Liver (tissue), 9 donors: Measurements from ENCODE around the gene ARHGEF19. TPM values are rescaled to one million over a fixed set of nuclear protein-coding genes. Genes with fewer than 3 reads are reported as not detected.

Source experiments
- DNase-seq: peaks from one replicate; pipeline ENCODE4 v3.0.0-alpha.2; 2017; ENCODE audit warnings: low spot score
- H3K27ac ChIP-seq, 2 donors: one replicate each; pipeline ENCODE4 v1.7.0; 2013; ENCODE audit warnings: inconsistent platforms in 2 of 2, low read length in 2 of 2, control low read depth in 1 of 2, low read depth in 1 of 2, mild to moderate bottlenecking in 1 of 2
- H3K27me3 ChIP-seq, 4 donors: one replicate each; pipeline versions ENCODE4 v1.6.1 to v1.7.0; 2013; ENCODE audit warnings: low read length in 3 of 4, inconsistent platforms in 1 of 4, mild to moderate bottlenecking in 1 of 4, moderate library complexity in 1 of 4; ENCODE audit not compliant: control insufficient read depth in 4 of 4, insufficient read depth in 4 of 4
- H3K36me3 ChIP-seq, 4 donors: one replicate each; pipeline versions ENCODE4 v1.6.1 to v1.7.0; 2013; ENCODE audit warnings: low read length in 3 of 4, mild to moderate bottlenecking in 3 of 4, low read depth in 1 of 4, moderate library complexity in 1 of 4; ENCODE audit not compliant: control insufficient read depth in 4 of 4, insufficient read depth in 3 of 4
- H3K4me1 ChIP-seq, 4 donors: one replicate each; pipeline versions ENCODE4 v1.6.1 to v1.7.0; 2013; ENCODE audit warnings: low read length in 3 of 4, mild to moderate bottlenecking in 3 of 4, moderate library complexity in 1 of 4; ENCODE audit not compliant: control insufficient read depth in 4 of 4, insufficient read depth in 4 of 4
- H3K4me3 ChIP-seq, 3 donors: one replicate each; pipeline versions ENCODE4 v1.6.1 to v1.7.0; 2013; ENCODE audit warnings: low read length in 3 of 3, control low read depth in 1 of 3, low read depth in 1 of 3, mild to moderate bottlenecking in 1 of 3
- H3K9ac ChIP-seq, 2 donors: one replicate each; pipeline ENCODE4 v1.7.0; 2013; ENCODE audit warnings: low read length in 2 of 2, mild to moderate bottlenecking in 2 of 2, moderate library complexity in 2 of 2, control low read depth in 1 of 2, low read depth in 1 of 2
- H3K9me3 ChIP-seq, 4 donors: one replicate each; pipeline versions ENCODE4 v1.6.1 to v1.7.0; 2013; ENCODE audit warnings: low read length in 3 of 4; ENCODE audit not compliant: control insufficient read depth in 4 of 4
- CTCF ChIP-seq: fragments of 150-350 bp; IDR thresholded peaks from 2 replicates; pipeline ENCODE4 v1.5.1; 2017; ENCODE audit warnings: improper control_type of control experiment, low read depth, low read length; ENCODE audit not compliant: missing input control
- EGR1 ChIP-seq, 2 donors: IDR thresholded peaks; 2 replicates each; pipeline ENCODE4 v1.6.1; 2016 to 2018; ENCODE audit warnings: antibody characterized with exemption in 2 of 2, low read depth in 2 of 2
- FOXA1 ChIP-seq: IDR thresholded peaks from 2 replicates; pipeline ENCODE4 v1.6.1; 2016; ENCODE audit warnings: antibody characterized with exemption
- FOXA2 ChIP-seq: IDR thresholded peaks from 2 replicates; pipeline ENCODE4 v1.6.1; 2016; ENCODE audit warnings: antibody characterized with exemption
- GABPA ChIP-seq, 2 donors: IDR thresholded peaks in 1 of 2; conservative IDR thresholded peaks in 1 of 2; 2 replicates each; pipeline ENCODE4 v1.6.1; 2016; ENCODE audit warnings: antibody characterized with exemption in 2 of 2, mild to moderate bottlenecking in 1 of 2, moderate library complexity in 1 of 2
- HNF4G ChIP-seq: IDR thresholded peaks from 2 replicates; pipeline ENCODE4 v1.6.1; 2016; ENCODE audit warnings: antibody characterized with exemption
- JUND ChIP-seq, 2 donors: IDR thresholded peaks; 2 replicates each; pipeline ENCODE4 v1.6.1; 2016; ENCODE audit warnings: antibody characterized with exemption in 2 of 2
- NR2F2 ChIP-seq: IDR thresholded peaks from 2 replicates; pipeline ENCODE4 v1.6.1; 2016; ENCODE audit warnings: antibody characterized with exemption
- RXRA ChIP-seq, 2 donors: IDR thresholded peaks; 2 replicates each; pipeline ENCODE4 v1.6.1; 2017 to 2018; ENCODE audit warnings: antibody characterized with exemption in 2 of 2, mild to moderate bottlenecking in 1 of 2
- SP1 ChIP-seq: IDR thresholded peaks from 2 replicates; pipeline ENCODE4 v1.6.1; 2018; ENCODE audit warnings: antibody characterized with exemption, mild to moderate bottlenecking
- TAF1 ChIP-seq: conservative IDR thresholded peaks from 2 replicates; pipeline ENCODE4 v1.6.1; 2016; ENCODE audit warnings: antibody characterized with exemption, mild to moderate bottlenecking
- ZBTB33 ChIP-seq: IDR thresholded peaks from 2 replicates; pipeline ENCODE4 v1.6.1; 2016; ENCODE audit warnings: antibody characterized with exemption
- WGBS: extraction: QIAGEN DNeasy Blood & Tissue Kit; methylation state at CpG from one replicate; pipeline ENCODE4 v1.1.7; 2013; 5-methylcytosine and 5-hydroxymethylcytosine counted together
- polyA plus RNA-seq, 2 donors: library from polyadenylated mRNA; stranded (reverse) in 1 of 2; unstranded in 1 of 2; fragments of 200-250 nt in 1 of 2; fragments of >200 nt in 1 of 2; fragmentation: Nextera tagmentation in 1 of 2; extraction: Ambion mirVana in 1 of 2; gene quantifications; one replicate each; pipeline versions ENCODE4 v1.2.1 to v1.2.3, GENCODE V29; 2013 to 2015
- total RNA-seq, 2 donors: library from RNA; depleted of rRNA; stranded (reverse); fragments of >200 nt; gene quantifications; one replicate each; pipeline ENCODE4 v1.2.3, GENCODE V29; 2014
- TF ChIP-seq, protein P1 (sequence below): IDR thresholded peaks from 2 replicates; pipeline ENCODE4 v1.6.1; 2016; ENCODE audit warnings: antibody characterized with exemption, mild to moderate bottlenecking
- TF ChIP-seq, protein P2 (sequence below): IDR thresholded peaks from 2 replicates; pipeline ENCODE4 v1.6.1; 2016; ENCODE audit warnings: antibody characterized with exemption
- TF ChIP-seq, protein P3 (sequence below): IDR thresholded peaks from 2 replicates; pipeline ENCODE4 v1.6.1; 2016; ENCODE audit warnings: antibody characterized with exemption
- donor health status: healthy.
- donor health status: healthy.
- donor health status: healthy.
- donor health status: healthy.
- donor health status: healthy.

Gene ARHGEF19
- total and polyA plus RNA-seq, 4 donors = 0.79 to 3.2 (median 2.5) TPM

- DNase-seq = no peak
- TF ChIP-seq NR2F2 = no peak
- TF ChIP-seq, protein P1, sequence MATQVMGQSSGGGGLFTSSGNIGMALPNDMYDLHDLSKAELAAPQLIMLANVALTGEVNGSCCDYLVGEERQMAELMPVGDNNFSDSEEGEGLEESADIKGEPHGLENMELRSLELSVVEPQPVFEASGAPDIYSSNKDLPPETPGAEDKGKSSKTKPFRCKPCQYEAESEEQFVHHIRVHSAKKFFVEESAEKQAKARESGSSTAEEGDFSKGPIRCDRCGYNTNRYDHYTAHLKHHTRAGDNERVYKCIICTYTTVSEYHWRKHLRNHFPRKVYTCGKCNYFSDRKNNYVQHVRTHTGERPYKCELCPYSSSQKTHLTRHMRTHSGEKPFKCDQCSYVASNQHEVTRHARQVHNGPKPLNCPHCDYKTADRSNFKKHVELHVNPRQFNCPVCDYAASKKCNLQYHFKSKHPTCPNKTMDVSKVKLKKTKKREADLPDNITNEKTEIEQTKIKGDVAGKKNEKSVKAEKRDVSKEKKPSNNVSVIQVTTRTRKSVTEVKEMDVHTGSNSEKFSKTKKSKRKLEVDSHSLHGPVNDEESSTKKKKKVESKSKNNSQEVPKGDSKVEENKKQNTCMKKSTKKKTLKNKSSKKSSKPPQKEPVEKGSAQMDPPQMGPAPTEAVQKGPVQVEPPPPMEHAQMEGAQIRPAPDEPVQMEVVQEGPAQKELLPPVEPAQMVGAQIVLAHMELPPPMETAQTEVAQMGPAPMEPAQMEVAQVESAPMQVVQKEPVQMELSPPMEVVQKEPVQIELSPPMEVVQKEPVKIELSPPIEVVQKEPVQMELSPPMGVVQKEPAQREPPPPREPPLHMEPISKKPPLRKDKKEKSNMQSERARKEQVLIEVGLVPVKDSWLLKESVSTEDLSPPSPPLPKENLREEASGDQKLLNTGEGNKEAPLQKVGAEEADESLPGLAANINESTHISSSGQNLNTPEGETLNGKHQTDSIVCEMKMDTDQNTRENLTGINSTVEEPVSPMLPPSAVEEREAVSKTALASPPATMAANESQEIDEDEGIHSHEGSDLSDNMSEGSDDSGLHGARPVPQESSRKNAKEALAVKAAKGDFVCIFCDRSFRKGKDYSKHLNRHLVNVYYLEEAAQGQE = no peak
- TF ChIP-seq EGR1 (IDR thresholded peaks at IDR 0.05; ENCODE audit: low read depth in 2 of 2) = no peak
- TF ChIP-seq CTCF = no peak
- TF ChIP-seq, protein P2, sequence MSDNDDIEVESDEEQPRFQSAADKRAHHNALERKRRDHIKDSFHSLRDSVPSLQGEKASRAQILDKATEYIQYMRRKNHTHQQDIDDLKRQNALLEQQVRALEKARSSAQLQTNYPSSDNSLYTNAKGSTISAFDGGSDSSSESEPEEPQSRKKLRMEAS = no peak
- no peak for TF ChIP-seq JUND (IDR thresholded peaks at IDR 0.05)
- no peak for TF ChIP-seq FOXA2
- TF ChIP-seq SP1 = no peak
- TF ChIP-seq HNF4G = no peak
- no peak for TF ChIP-seq GABPA (IDR thresholded peaks at IDR 0.05 in 1 of 2, conservative IDR thresholded peaks at IDR 0.05 in 1 of 2)
- Histone ChIP-seq H3K4me1 (peaks cover 13 to 40% (median 27%) of the 10 kb centered on the region in 4 donors), H3K9ac (no peak overlapping the region), H3K27ac (no peak overlapping the region), H3K27me3 (no peaks in the 10 kb centered on the region), H3K9me3 (no peaks in the 10 kb centered on the region), H3K4me3 (no peak overlapping the region), H3K36me3 (no peaks in the 10 kb centered on the region)
- 87% methylated on average over 15 of the region's 15 CpGs for WGBS
Measured at GRCh38 chr1:16172218-16172830, 40.1 kb downstream of the ARHGEF19 start.

- H3K27me3 ChIP-seq = no peaks in the 10 kb centered on the region
- no peak overlapping the region for H3K9ac ChIP-seq
- no peak overlapping the region for H3K27ac ChIP-seq
Measured at GRCh38 chr1:16171314-16172151, 40.9 kb downstream of the ARHGEF19 start.

More at GRCh38 chr1:16171314-16172151, 40.9 kb downstream of the ARHGEF19 start:
- no peak for DNase-seq
- no peak overlapping the region for H3K4me3 ChIP-seq
- H3K36me3 ChIP-seq = no peaks in the 10 kb centered on the region
- no peaks in the 10 kb centered on the region for H3K9me3 ChIP-seq
- no peak for TF ChIP-seq RXRA (IDR thresholded peaks at IDR 0.05)
- TF ChIP-seq FOXA2 = no peak
- TF ChIP-seq JUND (IDR thresholded peaks at IDR 0.05) = no peak
- no peak for TF ChIP-seq FOXA1
- TF ChIP-seq, protein P1 = no peak
- TF ChIP-seq, protein P3, sequence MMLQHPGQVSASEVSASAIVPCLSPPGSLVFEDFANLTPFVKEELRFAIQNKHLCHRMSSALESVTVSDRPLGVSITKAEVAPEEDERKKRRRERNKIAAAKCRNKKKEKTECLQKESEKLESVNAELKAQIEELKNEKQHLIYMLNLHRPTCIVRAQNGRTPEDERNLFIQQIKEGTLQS = no peak
- TF ChIP-seq ZBTB33 = no peak
- TF ChIP-seq CTCF = no peak
- TF ChIP-seq EGR1 (IDR thresholded peaks at IDR 0.05; ENCODE audit: low read depth in 2 of 2) = no peak
- no peak for TF ChIP-seq HNF4G
- TF ChIP-seq TAF1 = no peak
- peaks cover 10 to 32% (median 20%) of the 10 kb centered on the region in 4 donors for H3K4me1 ChIP-seq
- WGBS = 86% methylated on average over 19 of the region's 19 CpGs
